ENCODE data around the gene DPAGT1.
"Not testable (repeated sequence)": the region's sequence is repeated elsewhere in the genome, so short reads cannot be mapped to it uniquely, and the experiment has no call there.

The DPAGT1 gene

GRCh38 chr11:119093942-119094815 is 7.5 kb downstream of the DPAGT1 start:
- no peak for DNase-seq (ENCODE audit: low read depth)

GRCh38 chr11:119092880-119093842 is 8.5 kb downstream of the DPAGT1 start:
- DNase-seq (ENCODE audit: low read depth), result no peak

- DNase-seq (ENCODE audit: low read depth), result no peak
Observed at GRCh38 chr11:119091966-119092879, 9.4 kb downstream of the DPAGT1 start.

- no peak for DNase-seq (ENCODE audit: low read depth)
Observed at GRCh38 chr11:119091178-119091577, 10.5 kb downstream of the DPAGT1 start.

- no peak for DNase-seq (ENCODE audit: low read depth)
Observed at GRCh38 chr11:119089319-119089718, 12.3 kb downstream of the DPAGT1 start.

GRCh38 chr11:119088406-119088805 is 13.2 kb downstream of the DPAGT1 start:
- DNase-seq (ENCODE audit: low read depth), result no peak

- DNase-seq (ENCODE audit: low read depth), result no peak
Observed at GRCh38 chr11:119087747-119088241, 13.9 kb downstream of the DPAGT1 start.

GRCh38 chr11:119087123-119087522 is 14.5 kb downstream of the DPAGT1 start:
- DNase-seq (ENCODE audit: low read depth), result no peak

GRCh38 chr11:119085437-119085847 is 16.2 kb downstream of the DPAGT1 start:
- DNase-seq (ENCODE audit: low read depth), result no peak

GRCh38 chr11:119084663-119085436 is 16.8 kb downstream of the DPAGT1 start, which contains the start of gene HMBS:
TSS of gene HMBS (plus strand) at chr11:119084881. CDS start at chr11:119085034, 153 bp downstream.
- DNase-seq (ENCODE audit: low read depth), result peak; percentile 85

- DNase-seq (ENCODE audit: low read depth), result no peak
Observed at GRCh38 chr11:119081682-119082260, 19.9 kb downstream of the DPAGT1 start.

- no peak for DNase-seq (ENCODE audit: low read depth)
Observed at GRCh38 chr11:119078675-119079420, 22.8 kb downstream of the DPAGT1 start.

- DNase-seq (ENCODE audit: low read depth), result no peak
Observed at GRCh38 chr11:119077839-119078238, 23.8 kb downstream of the DPAGT1 start.

- peak; percentile 73 for DNase-seq (ENCODE audit: low read depth)
Observed at GRCh38 chr11:119067371-119068222, 34.1 kb downstream of the DPAGT1 start, which contains the start of gene VPS11. TSS of gene VPS11 (plus strand) at chr11:119067818. CDS start at chr11:119067824, 6 bp downstream.

- DNase-seq (ENCODE audit: low read depth), result no peak
Observed at GRCh38 chr11:119065369-119065768, 36.3 kb downstream of the DPAGT1 start.

- DNase-seq (ENCODE audit: low read depth), result no peak
Observed at GRCh38 chr11:119062779-119063178, 38.9 kb downstream of the DPAGT1 start.

- no peak for DNase-seq (ENCODE audit: low read depth)
Observed at GRCh38 chr11:119061256-119061655, 40.4 kb downstream of the DPAGT1 start.

- not testable (repeated sequence) for DNase-seq (ENCODE audit: low read depth)
Observed at GRCh38 chr11:119059128-119059527, 42.5 kb downstream of the DPAGT1 start.
